HL-60 (cell line): Measurements from ENCODE around the gene ARG2.

Experiments
- DNase-seq, 2 experiments: peaks; one replicate each; pipeline ENCODE4 v3.0.0-alpha.2; 2010 to 2020; ENCODE audit warnings: low read depth in 1 of 2, low spot score in 1 of 2
- H3K27ac ChIP-seq: fragments of 250-450 bp; sonication (Bioruptor Pico); replicated peaks from 2 replicates; pipeline ENCODE4 v1.5.1; 2020; ENCODE audit warnings: mild to moderate bottlenecking, moderate library complexity
- H3K27me3 ChIP-seq: fragments of 250-450 bp; sonication (Bioruptor Pico); 2 replicates; pipeline ENCODE4 v1.5.1; 2021; ENCODE audit warnings: mild to moderate bottlenecking, moderate library complexity; ENCODE audit not compliant: insufficient read depth, poor library complexity, severe bottlenecking
- H3K4me3 ChIP-seq: replicated peaks from 2 replicates; pipeline ENCODE4 v1.5.1; 2011; ENCODE audit warnings: mild to moderate bottlenecking, control low read depth, low read length; ENCODE audit not compliant: insufficient read depth
- GABPA ChIP-seq: IDR thresholded peaks from 2 replicates; pipeline ENCODE4 v1.6.1; 2012; ENCODE audit warnings: low read depth
- POLR2AphosphoS5 ChIP-seq: IDR thresholded peaks from 2 replicates; pipeline ENCODE4 v1.6.1; 2012; ENCODE audit warnings: low read depth
- SPI1 ChIP-seq: IDR thresholded peaks from 2 replicates; pipeline ENCODE4 v1.6.1; 2012; ENCODE audit warnings: low read depth, mild to moderate bottlenecking, borderline replicate concordance
- TF ChIP-seq, protein P1 (sequence below): IDR thresholded peaks from one replicate; pipeline ENCODE4 v1.5.1; 2011; ENCODE audit warnings: low read length, control low read depth, inconsistent platforms; ENCODE audit not compliant: insufficient read depth
- TF ChIP-seq, protein P2 (sequence below): IDR thresholded peaks from 2 replicates; pipeline ENCODE4 v1.6.1; 2012; ENCODE audit warnings: low read depth; ENCODE audit not compliant: insufficient replicate concordance

ARG2 gene

GRCh38 chr14:67646131-67646530 is 26.4 kb downstream of the ARG2 start:
- Histone ChIP-seq H3K4me3 (no peak overlapping the region), H3K27ac (no peak overlapping the region), H3K27me3 (no peaks in the 10 kb centered on the region)
- DNase-seq: no peak
- TF ChIP-seq GABPA (no peak), POLR2AphosphoS5 (no peak), SPI1 (no peak)
- TF ChIP-seq, protein P1, sequence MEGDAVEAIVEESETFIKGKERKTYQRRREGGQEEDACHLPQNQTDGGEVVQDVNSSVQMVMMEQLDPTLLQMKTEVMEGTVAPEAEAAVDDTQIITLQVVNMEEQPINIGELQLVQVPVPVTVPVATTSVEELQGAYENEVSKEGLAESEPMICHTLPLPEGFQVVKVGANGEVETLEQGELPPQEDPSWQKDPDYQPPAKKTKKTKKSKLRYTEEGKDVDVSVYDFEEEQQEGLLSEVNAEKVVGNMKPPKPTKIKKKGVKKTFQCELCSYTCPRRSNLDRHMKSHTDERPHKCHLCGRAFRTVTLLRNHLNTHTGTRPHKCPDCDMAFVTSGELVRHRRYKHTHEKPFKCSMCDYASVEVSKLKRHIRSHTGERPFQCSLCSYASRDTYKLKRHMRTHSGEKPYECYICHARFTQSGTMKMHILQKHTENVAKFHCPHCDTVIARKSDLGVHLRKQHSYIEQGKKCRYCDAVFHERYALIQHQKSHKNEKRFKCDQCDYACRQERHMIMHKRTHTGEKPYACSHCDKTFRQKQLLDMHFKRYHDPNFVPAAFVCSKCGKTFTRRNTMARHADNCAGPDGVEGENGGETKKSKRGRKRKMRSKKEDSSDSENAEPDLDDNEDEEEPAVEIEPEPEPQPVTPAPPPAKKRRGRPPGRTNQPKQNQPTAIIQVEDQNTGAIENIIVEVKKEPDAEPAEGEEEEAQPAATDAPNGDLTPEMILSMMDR: no peak
- TF ChIP-seq, protein P2, sequence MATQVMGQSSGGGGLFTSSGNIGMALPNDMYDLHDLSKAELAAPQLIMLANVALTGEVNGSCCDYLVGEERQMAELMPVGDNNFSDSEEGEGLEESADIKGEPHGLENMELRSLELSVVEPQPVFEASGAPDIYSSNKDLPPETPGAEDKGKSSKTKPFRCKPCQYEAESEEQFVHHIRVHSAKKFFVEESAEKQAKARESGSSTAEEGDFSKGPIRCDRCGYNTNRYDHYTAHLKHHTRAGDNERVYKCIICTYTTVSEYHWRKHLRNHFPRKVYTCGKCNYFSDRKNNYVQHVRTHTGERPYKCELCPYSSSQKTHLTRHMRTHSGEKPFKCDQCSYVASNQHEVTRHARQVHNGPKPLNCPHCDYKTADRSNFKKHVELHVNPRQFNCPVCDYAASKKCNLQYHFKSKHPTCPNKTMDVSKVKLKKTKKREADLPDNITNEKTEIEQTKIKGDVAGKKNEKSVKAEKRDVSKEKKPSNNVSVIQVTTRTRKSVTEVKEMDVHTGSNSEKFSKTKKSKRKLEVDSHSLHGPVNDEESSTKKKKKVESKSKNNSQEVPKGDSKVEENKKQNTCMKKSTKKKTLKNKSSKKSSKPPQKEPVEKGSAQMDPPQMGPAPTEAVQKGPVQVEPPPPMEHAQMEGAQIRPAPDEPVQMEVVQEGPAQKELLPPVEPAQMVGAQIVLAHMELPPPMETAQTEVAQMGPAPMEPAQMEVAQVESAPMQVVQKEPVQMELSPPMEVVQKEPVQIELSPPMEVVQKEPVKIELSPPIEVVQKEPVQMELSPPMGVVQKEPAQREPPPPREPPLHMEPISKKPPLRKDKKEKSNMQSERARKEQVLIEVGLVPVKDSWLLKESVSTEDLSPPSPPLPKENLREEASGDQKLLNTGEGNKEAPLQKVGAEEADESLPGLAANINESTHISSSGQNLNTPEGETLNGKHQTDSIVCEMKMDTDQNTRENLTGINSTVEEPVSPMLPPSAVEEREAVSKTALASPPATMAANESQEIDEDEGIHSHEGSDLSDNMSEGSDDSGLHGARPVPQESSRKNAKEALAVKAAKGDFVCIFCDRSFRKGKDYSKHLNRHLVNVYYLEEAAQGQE: no peak

GRCh38 chr14:67650151-67650550 is 30.4 kb downstream of the ARG2 start:
- H3K27ac ChIP-seq: no peak overlapping the region
- no peak overlapping the region for H3K4me3 ChIP-seq
- no peak for TF ChIP-seq GABPA
- TF ChIP-seq, protein P2: no peak
- no peak for TF ChIP-seq SPI1
- TF ChIP-seq, protein P1: no peak
- TF ChIP-seq POLR2AphosphoS5: no peak
- DNase-seq: no peak
- H3K27me3 ChIP-seq: no peaks in the 10 kb centered on the region

DNA sequence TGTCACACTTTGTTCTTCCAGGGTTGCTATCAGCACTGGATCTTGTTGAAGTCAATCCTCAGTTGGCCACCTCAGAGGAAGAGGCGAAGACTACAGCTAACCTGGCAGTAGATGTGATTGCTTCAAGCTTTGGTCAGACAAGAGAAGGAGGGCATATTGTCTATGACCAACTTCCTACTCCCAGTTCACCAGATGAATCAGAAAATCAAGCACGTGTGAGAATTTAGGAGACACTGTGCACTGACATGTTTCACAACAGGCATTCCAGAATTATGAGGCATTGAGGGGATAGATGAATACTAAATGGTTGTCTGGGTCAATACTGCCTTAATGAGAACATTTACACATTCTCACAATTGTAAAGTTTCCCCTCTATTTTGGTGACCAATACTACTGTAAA is 31.0 kb downstream of the ARG2 start:
- no peak for DNase-seq
- TF ChIP-seq GABPA (no peak), SPI1 (no peak), POLR2AphosphoS5 (no peak)
- TF ChIP-seq, protein P2: no peak
- TF ChIP-seq, protein P1: no peak
- H3K27ac ChIP-seq: no peak overlapping the region
- H3K4me3 ChIP-seq: no peak overlapping the region
- no peaks in the 10 kb centered on the region for H3K27me3 ChIP-seq
